Heart left ventricle (tissue), 16 donors: ENCODE results near the gene ASB7. TPM values are rescaled to one million over a fixed set of nuclear protein-coding genes. Genes with fewer than 3 reads are reported as not detected.
A peak's percentile ranks its signal among the peaks of the same experiment; 100 is the strongest.

Source experiments
- ATAC-seq, 4 donors: fragments of 200-7000 bp; cut with Tn5 transposase; one replicate each; pipeline ENCODE4 v1.9.1; 2020 to 2022; ENCODE audit warnings: moderate library complexity in 4 of 4, mild to moderate bottlenecking in 3 of 4, moderate number of reproducible peaks in 1 of 4
- DNase-seq, 5 donors: peaks; one replicate each; pipeline ENCODE4 v3.0.0-alpha.2; 2020
- H3K27ac ChIP-seq, 12 donors: fragments of 200-600 bp; sonication (generic) in 4 of 12; one replicate each; pipeline versions ENCODE4 v1.5.0 to v1.8.0; 2016 to 2022; ENCODE audit warnings: mild to moderate bottlenecking in 2 of 12
- H3K27me3 ChIP-seq, 9 donors: fragments of 200-600 bp; sonication (generic) in 2 of 9; one replicate each; pipeline versions ENCODE4 v1.5.1 to v1.8.0; 2016 to 2022; ENCODE audit warnings: mild to moderate bottlenecking in 3 of 9
- H3K36me3 ChIP-seq, 9 donors: fragments of 200-600 bp; sonication (generic) in 2 of 9; one replicate each; pipeline versions ENCODE4 v1.5.0 to v1.8.0; 2018 to 2022; ENCODE audit warnings: mild to moderate bottlenecking in 2 of 9
- H3K4me1 ChIP-seq, 12 donors: fragments of 200-600 bp; sonication (generic) in 4 of 12; one replicate each; pipeline versions ENCODE4 v1.5.0 to v1.8.0; 2016 to 2022; ENCODE audit warnings: mild to moderate bottlenecking in 3 of 12
- H3K4me3 ChIP-seq, 12 donors: fragments of 200-600 bp; sonication (generic) in 4 of 12; one replicate each; pipeline versions ENCODE4 v1.5.0 to v1.8.0; 2017 to 2022; ENCODE audit warnings: mild to moderate bottlenecking in 9 of 12, moderate library complexity in 4 of 12
- H3K9me3 ChIP-seq, 12 donors: fragments of 200-600 bp; sonication (generic) in 4 of 12; one replicate each; pipeline versions ENCODE4 v1.5.0 to v1.8.0; 2016 to 2022; ENCODE audit warnings: mild to moderate bottlenecking in 1 of 12
- CTCF ChIP-seq, 12 donors: fragments of 200-600 bp; sonication (generic) in 4 of 12; IDR thresholded peaks; one replicate each; pipeline versions ENCODE4 v1.5.0 to v1.8.0; 2018 to 2022; ENCODE audit warnings: antibody characterized with exemption in 12 of 12, mild to moderate bottlenecking in 5 of 12
- POLR2A ChIP-seq, 2 donors: fragments of 450-650 bp; IDR thresholded peaks; one replicate each; pipeline ENCODE4 v1.6.1; 2017; ENCODE audit warnings: antibody characterized with exemption in 2 of 2, mild to moderate bottlenecking in 2 of 2, moderate library complexity in 2 of 2
- WGBS, 4 donors: extraction: QIAGEN DNeasy Blood & Tissue Kit in 2 of 4; methylation state at CpG; one replicate each; pipeline versions ENCODE4 v1.1.5 to v1.1.7; 2013 to 2018; 5-methylcytosine and 5-hydroxymethylcytosine counted together
- intact Hi-C, 10 donors: fragments of 100-400 bp; cut with DNase I; formaldehyde crosslinking; loops; one replicate each; pipeline versions ENCODE4 v1.11.1 to v1.14.2; 2022
- polyA plus RNA-seq, 2 donors: library from polyadenylated mRNA; stranded (reverse); fragments of 200-250 nt; gene quantifications; one replicate each; pipeline ENCODE4 v1.2.3, GENCODE V29; 2013
- total RNA-seq, 9 donors: library from RNA; depleted of rRNA in 2 of 9; stranded (reverse); fragments of >200 nt in 2 of 9; fragmentation: NEBNext Ultra II Directional in 3 of 9; extraction: Animal tissue kit (Norgen Biotek cat#: 25700) in 3 of 9; gene quantifications; one replicate each; pipeline versions ENCODE4 v1.1.0 to v1.2.4, GENCODE V29; 2016 to 2023
- donor health status: ischemic (EF 13 %, LVEDD 7.1; RV severe dilation, severe dysfunction).
- donor health status: healthy with polysubstance abuse.
- donor health status: DM: no; HTN: yes; CAD: no.
- donor health status: DM: no; HTN: no; CAD: no.
- donor health status: ischemic (EF 25% LVEDD 6.9; RV normal size, moderate dysfunction).
- donor health status: ischemic (EF 25% LVEDD 5.7; RV mildly dilated, moderate dysfunction).
- donor health status: healthy.
- donor health status: DM: yes; HTN: yes; CAD: no.
- donor health status: ischemic (EF 35%, LVEDD 5.7; RV mildly dilated, moderate dysfunction).
- donor health status: nonischemic (EF 11% LVEDD 7.7; RV severe dilation, severe dysfunction).
- donor health status: DM: yes; HTN: yes; CAD: no.
- donor health status: PGD.
- donor health status: ischemic (EF 29% LVEDD 5.4; RV normal size, mild dysfunction).
- donor health status: nonischemic (EF 23%, LVEDD 6.1; RV moderate dilation, normal function).

ASB7 gene
- total and polyA plus RNA-seq, 11 donors = 2.3 to 6.9 (median 5.9) TPM

DNA sequence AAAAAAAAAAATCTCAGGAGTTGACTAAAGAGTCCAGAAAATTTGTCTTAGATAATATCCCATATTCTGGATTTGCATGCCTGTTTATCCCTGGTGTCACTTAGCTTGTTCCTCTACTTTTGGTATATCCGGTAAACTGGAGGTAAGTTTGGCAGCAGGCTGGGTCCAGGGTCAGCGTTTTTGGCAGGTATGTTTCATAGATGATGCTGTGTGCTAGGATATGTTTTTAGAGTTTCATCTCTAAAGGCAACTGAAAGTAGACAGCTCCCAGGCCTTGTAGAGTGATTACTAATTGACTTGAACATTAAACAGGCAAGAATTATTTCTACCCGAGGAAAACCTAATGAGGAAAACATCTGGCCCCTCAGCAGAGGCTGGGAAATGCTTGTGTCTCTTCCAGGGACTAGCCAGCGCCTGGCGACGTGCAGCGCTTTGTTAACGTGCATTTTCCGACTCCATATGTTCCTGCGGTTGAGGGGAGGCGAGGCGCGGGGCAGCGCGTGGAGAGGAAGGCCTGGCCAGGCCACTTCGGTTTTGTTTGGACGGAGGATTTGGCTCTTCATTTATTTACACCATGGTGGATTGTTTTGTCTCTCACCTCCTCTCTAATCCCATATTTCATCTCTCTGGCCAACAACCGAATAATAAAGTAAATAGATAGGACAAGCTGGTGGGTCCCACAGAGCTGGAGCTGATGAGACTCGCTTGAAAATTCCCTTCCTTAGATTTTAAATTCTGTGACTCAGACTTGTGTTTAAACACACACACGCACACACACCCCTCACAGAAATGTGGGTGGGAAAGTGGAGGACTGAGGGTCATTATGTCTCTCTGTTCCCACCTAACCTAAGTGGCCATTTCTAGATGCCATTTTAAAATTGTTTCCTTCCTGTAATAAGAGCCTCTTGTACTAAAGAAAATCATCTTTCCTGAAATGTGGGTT, 65.3 kb downstream of the ASB7 start:
- H3K4me1 ChIP-seq = peaks cover 0 to 23% (median 2%) of the 10 kb centered on the region in 12 donors
- ATAC-seq (peak in 3 of 4 donors; percentile 41 to 78 (median 62)), DNase-seq (peak in 4 of 5 donors; percentile 33 to 72 (median 56))
- no peaks in the 10 kb centered on the region for H3K36me3 ChIP-seq
- TF ChIP-seq POLR2A (IDR thresholded peaks at IDR 0.05) (no peak), CTCF (IDR thresholded peaks at IDR 0.05) (no peak)
- WGBS, 4 donors = 52 to 58% (median 54%) methylated on average over 20 of the region's 20 CpGs
- H3K4me3 ChIP-seq = no peak overlapping the region
- H3K9me3 ChIP-seq = no peaks in the 10 kb centered on the region
- peaks cover 0 to 7% (median 0%) of the 10 kb centered on the region in 9 donors for H3K27me3 ChIP-seq
- intact Hi-C loops = no loop called here
- H3K27ac ChIP-seq = peak overlapping the region in 10 of 12 donors; percentile 11 to 67 (median 51)

GRCh38 chr15:100668348-100668745, 66.0 kb downstream of the ASB7 start:
- no peaks in the 10 kb centered on the region for H3K9me3 ChIP-seq
- DNase-seq (no peak), ATAC-seq (no peak)
- 68 to 84% (median 78%) methylated on average over 3 to 7 of the region's 7 CpGs for WGBS, 4 donors
- H3K36me3 ChIP-seq = no peaks in the 10 kb centered on the region
- H3K4me1 ChIP-seq = peaks cover 0 to 23% (median 2%) of the 10 kb centered on the region in 12 donors
- TF ChIP-seq CTCF (IDR thresholded peaks at IDR 0.05) (no peak), POLR2A (IDR thresholded peaks at IDR 0.05) (no peak)
- H3K27me3 ChIP-seq = peaks cover 0 to 7% (median 0%) of the 10 kb centered on the region in 9 donors
- intact Hi-C loops = no loop called here
- H3K4me3 ChIP-seq = no peak overlapping the region
- H3K27ac ChIP-seq = peak overlapping the region in 9 of 12 donors; percentile 11 to 67 (median 55)

GRCh38 chr15:100669260-100669659, 66.9 kb downstream of the ASB7 start:
- intact Hi-C loops = no loop called here
- Histone ChIP-seq H3K4me3 (no peak overlapping the region), H3K36me3 (no peaks in the 10 kb centered on the region), H3K27me3 (peaks cover 0 to 3% (median 0%) of the 10 kb centered on the region in 9 donors), H3K27ac (no peak overlapping the region), H3K4me1 (peaks cover 0 to 15% (median 2%) of the 10 kb centered on the region in 12 donors), H3K9me3 (no peaks in the 10 kb centered on the region)
- 83 to 87% (median 85%) methylated on average over 13 to 15 of the region's 15 CpGs for WGBS, 4 donors
- DNase-seq (no peak), ATAC-seq (no peak)
- TF ChIP-seq POLR2A (IDR thresholded peaks at IDR 0.05) (no peak), CTCF (IDR thresholded peaks at IDR 0.05) (no peak)

DNA sequence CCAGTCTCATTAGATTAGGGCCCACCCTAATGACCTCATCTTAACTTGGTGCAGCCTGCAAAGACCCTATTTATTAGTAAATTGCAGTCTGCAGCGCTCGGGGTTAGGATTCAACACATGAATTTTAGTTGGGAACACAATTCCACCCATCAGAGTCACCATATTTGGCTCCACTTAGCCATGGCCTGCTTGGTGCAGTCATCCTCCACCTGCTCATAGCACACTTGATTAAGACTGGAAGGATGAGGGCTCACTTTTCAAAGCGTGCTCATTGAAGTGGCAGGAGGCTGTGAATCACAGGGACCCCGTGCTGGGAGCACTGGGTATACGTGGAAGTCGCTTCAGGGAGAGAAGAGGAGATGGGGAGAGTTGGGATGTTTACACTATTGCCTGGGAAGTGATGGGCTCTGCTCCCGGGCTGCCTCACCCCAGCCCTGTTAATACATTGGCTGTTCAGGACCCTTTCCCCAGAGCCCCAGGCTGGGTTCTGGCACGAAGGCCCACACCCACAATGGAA, 68.2 kb downstream of the ASB7 start:
- Histone ChIP-seq H3K4me3 (no peak overlapping the region), H3K4me1 (peaks cover 0 to 15% (median 2%) of the 10 kb centered on the region in 12 donors), H3K27ac (no peak overlapping the region), H3K9me3 (peaks cover 0 to 5% (median 0%) of the 10 kb centered on the region in 12 donors), H3K27me3 (peaks cover 0 to 3% (median 0%) of the 10 kb centered on the region in 9 donors), H3K36me3 (no peaks in the 10 kb centered on the region)
- DNase-seq = no peak
- intact Hi-C loops = loop anchor here in 2 of 10 donors (5.0 kb wide), 2 partner anchors 202 to 207 kb away; partner anchors contain the start of gene ALDH1A3 (in 1 of the 2)
- TF ChIP-seq CTCF (IDR thresholded peaks at IDR 0.05) (no peak), POLR2A (IDR thresholded peaks at IDR 0.05) (no peak)
- ATAC-seq = no peak
- 81 to 84% (median 81%) methylated on average over 8 of the region's 8 CpGs for WGBS, 4 donors
